Mesenteric fat pad (tissue), 1 donor: ENCODE results near the gene TTC32. TPM values are rescaled to one million over a fixed set of nuclear protein-coding genes. Genes with fewer than 3 reads are reported as not detected.
A peak's percentile ranks its signal among the peaks of the same experiment; 100 is the strongest.

ENCODE experiments used
- DNase-seq: peaks from one replicate; pipeline ENCODE4 v3.0.0-alpha.2; 2020; ENCODE audit warnings: low spot score
- total RNA-seq: library from RNA; stranded (reverse); fragmentation: NEBNext Ultra II Directional; extraction: Animal tissue kit (Norgen Biotek cat#: 25700); gene quantifications from one replicate; pipeline ENCODE4 v1.2.1, GENCODE V29; 2021
- donor health status: DM: yes; HTN: yes; CAD: no.

TTC32 gene
- total RNA-seq, 1 donor from 2014 or later: 8.6 TPM

GRCh38 chr2:19878268-19879046, 23.3 kb downstream of the TTC32 start:
- DNase-seq: peak; percentile 74

GRCh38 chr2:19876751-19877150, 25.0 kb downstream of the TTC32 start:
- DNase-seq: peak; percentile 22

GRCh38 chr2:19875280-19875679, 26.5 kb downstream of the TTC32 start:
- no peak for DNase-seq

GRCh38 chr2:19874726-19875125, 27.1 kb downstream of the TTC32 start:
- peak; percentile 26 for DNase-seq

- DNase-seq: no peak
These were observed 28.8 kb downstream of the TTC32 start for GRCh38 chr2:19873014-19873413.

GRCh38 chr2:19872302-19872701, 29.5 kb downstream of the TTC32 start:
- peak; percentile 20 for DNase-seq

GRCh38 chr2:19871836-19872235, 29.9 kb downstream of the TTC32 start:
- DNase-seq: peak; percentile 65

GRCh38 chr2:19870792-19871191, 31.0 kb downstream of the TTC32 start:
- DNase-seq: no peak

GRCh38 chr2:19868701-19869580, 32.8 kb downstream of the TTC32 start:
- no peak for DNase-seq

- no peak for DNase-seq
These were observed 33.6 kb downstream of the TTC32 start for GRCh38 chr2:19868224-19868623.

GRCh38 chr2:19866771-19867170, 35.0 kb downstream of the TTC32 start:
- no peak for DNase-seq

- no peak for DNase-seq
These were observed 36.6 kb downstream of the TTC32 start for GRCh38 chr2:19865151-19865550.

- DNase-seq: no peak
These were observed 37.4 kb downstream of the TTC32 start for GRCh38 chr2:19864381-19864780.

- DNase-seq: peak; percentile 94
These were observed 38.3 kb downstream of the TTC32 start for GRCh38 chr2:19863303-19864041.

GRCh38 chr2:19861813-19862212, 40.0 kb downstream of the TTC32 start:
- no peak for DNase-seq

- DNase-seq: no peak
These were observed 41.8 kb downstream of the TTC32 start for GRCh38 chr2:19860022-19860421.

- DNase-seq: no peak
These were observed 42.2 kb downstream of the TTC32 start for GRCh38 chr2:19859565-19859964.

- DNase-seq: peak; percentile 77
These were observed 44.0 kb downstream of the TTC32 start for GRCh38 chr2:19857806-19858205.

- no peak for DNase-seq
These were observed 44.7 kb downstream of the TTC32 start for GRCh38 chr2:19857100-19857499.

- peak; percentile 79 for DNase-seq
These were observed 46.0 kb downstream of the TTC32 start for GRCh38 chr2:19855542-19856431.
